Esophagus (tissue), 2 donors: ENCODE results near the gene TTF2. TPM values are rescaled to one million over a fixed set of nuclear protein-coding genes. Genes with fewer than 3 reads are reported as not detected.

Source experiments
- H3K27ac ChIP-seq, 2 donors: one replicate each; pipeline ENCODE4 v1.5.1; 2013; ENCODE audit warnings: low read depth in 2 of 2, mild to moderate bottlenecking in 2 of 2, inconsistent platforms in 1 of 2, low read length in 1 of 2, moderate library complexity in 1 of 2
- H3K27me3 ChIP-seq, 2 donors: one replicate each; pipeline ENCODE4 v1.6.1; 2013; ENCODE audit warnings: low read length in 2 of 2, control low read depth in 1 of 2, mild to moderate bottlenecking in 1 of 2; ENCODE audit not compliant: insufficient read depth in 2 of 2, control insufficient read depth in 1 of 2
- H3K36me3 ChIP-seq, 2 donors: one replicate each; pipeline ENCODE4 v1.6.1; 2013; ENCODE audit warnings: low read length in 1 of 2; ENCODE audit not compliant: control insufficient read depth in 2 of 2, insufficient read depth in 2 of 2
- H3K4me1 ChIP-seq, 2 donors: one replicate each; pipeline ENCODE4 v1.6.1; 2013; ENCODE audit warnings: low read length in 1 of 2; ENCODE audit not compliant: control insufficient read depth in 2 of 2, insufficient read depth in 2 of 2
- H3K4me3 ChIP-seq, 2 donors: one replicate each; pipeline ENCODE4 v1.5.1; 2013; ENCODE audit warnings: low read length in 2 of 2, mild to moderate bottlenecking in 2 of 2, low read depth in 1 of 2, moderate library complexity in 1 of 2
- H3K9me3 ChIP-seq, 2 donors: one replicate each; pipeline ENCODE4 v1.6.1; 2013; ENCODE audit warnings: mild to moderate bottlenecking in 2 of 2, low read depth in 1 of 2, low read length in 1 of 2, moderate library complexity in 1 of 2; ENCODE audit not compliant: control insufficient read depth in 2 of 2, insufficient read depth in 1 of 2
- WGBS, 2 donors: extraction: QIAGEN DNeasy Blood & Tissue Kit; methylation state at CpG; one replicate each; pipeline ENCODE4 v1.1.7; 2013; 5-methylcytosine and 5-hydroxymethylcytosine counted together
- polyA plus RNA-seq, 2 donors: library from polyadenylated mRNA; stranded (reverse); fragments of 200-250 nt; gene quantifications; one replicate each; pipeline ENCODE4 v1.2.3, GENCODE V29; 2013
- donor health status: healthy with polysubstance abuse.
- donor health status: Bipolar disorder and iron deficiency.

Gene TTF2
- polyA plus RNA-seq, 2 donors: 5.7 to 6.7 TPM

DNA sequence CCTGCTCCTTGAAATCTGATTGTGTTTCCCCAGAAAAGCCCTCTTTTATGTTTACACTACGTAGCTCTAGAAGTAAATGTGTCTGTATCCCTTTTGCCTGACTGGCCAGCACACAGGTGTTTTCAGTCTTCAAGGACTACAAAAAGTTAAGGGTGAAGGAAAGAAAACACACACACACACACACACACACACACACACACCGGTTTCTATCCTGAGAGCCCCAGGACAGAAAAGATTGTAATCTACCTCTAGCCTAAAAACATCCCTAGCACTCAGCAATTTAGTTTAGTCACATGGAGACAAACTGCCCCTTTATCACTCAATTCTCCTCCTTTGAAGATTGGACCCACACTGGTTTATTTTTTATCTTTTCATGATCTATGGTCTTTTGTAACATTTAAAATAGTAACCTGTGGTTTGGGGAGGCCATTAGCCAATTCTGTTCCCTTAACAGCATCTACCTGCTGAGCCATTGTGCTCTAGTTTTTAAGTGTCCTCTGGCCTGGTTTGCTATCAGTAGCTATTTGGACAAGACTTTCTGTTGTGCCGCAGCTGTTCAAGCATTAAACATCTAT lies 77.2 kb downstream of the TTF2 start:
- H3K4me1 ChIP-seq: no peaks in the 10 kb centered on the region
- H3K27ac ChIP-seq: no peak overlapping the region
- no peaks in the 10 kb centered on the region for H3K9me3 ChIP-seq
- no peaks in the 10 kb centered on the region for H3K36me3 ChIP-seq
- 77 to 82% methylated on average over 3 of the region's 3 CpGs for WGBS, 2 donors
- H3K4me3 ChIP-seq: no peak overlapping the region
- H3K27me3 ChIP-seq: no peaks in the 10 kb centered on the region

- Histone ChIP-seq H3K4me3 (no peak overlapping the region), H3K27me3 (no peaks in the 10 kb centered on the region), H3K36me3 (no peaks in the 10 kb centered on the region), H3K9me3 (no peaks in the 10 kb centered on the region), H3K27ac (no peak overlapping the region), H3K4me1 (no peaks in the 10 kb centered on the region)
- 93 to 95% methylated on average over 3 of the region's 3 CpGs for WGBS, 2 donors
These were observed 78.0 kb downstream of the TTF2 start for GRCh38 chr1:117138106-117138505.

GRCh38 chr1:117138561-117138960 lies 78.4 kb downstream of the TTF2 start:
- no peaks in the 10 kb centered on the region for H3K27me3 ChIP-seq
- no peaks in the 10 kb centered on the region for H3K36me3 ChIP-seq
- no peak overlapping the region for H3K4me3 ChIP-seq
- H3K9me3 ChIP-seq: no peaks in the 10 kb centered on the region
- no peak overlapping the region for H3K27ac ChIP-seq
- WGBS, 2 donors: 88 to 96% methylated on average over 1 of the region's 1 CpG
- no peaks in the 10 kb centered on the region for H3K4me1 ChIP-seq

DNA sequence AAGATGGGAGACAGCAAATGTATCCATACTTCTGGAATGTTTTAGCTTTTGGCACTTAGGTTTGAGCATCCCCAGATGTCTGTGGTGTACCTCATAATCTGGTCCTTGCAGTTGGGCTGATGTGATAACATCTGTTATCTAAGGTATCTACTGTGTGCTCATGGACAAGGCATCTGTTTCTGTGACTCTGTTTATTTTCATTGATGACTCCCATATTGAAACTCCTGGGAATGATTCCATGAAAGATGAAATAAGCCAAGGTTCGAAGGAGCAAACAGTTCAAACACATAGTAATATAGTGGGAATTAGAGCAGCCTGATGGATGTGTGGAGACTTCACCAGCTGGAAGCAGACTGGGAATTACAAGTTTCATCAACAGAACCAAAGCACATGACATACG lies 82.1 kb downstream of the TTF2 start:
- no peak overlapping the region for H3K27ac ChIP-seq
- no peaks in the 10 kb centered on the region for H3K9me3 ChIP-seq
- H3K27me3 ChIP-seq: no peaks in the 10 kb centered on the region
- no peak overlapping the region for H3K4me3 ChIP-seq
- H3K36me3 ChIP-seq: no peaks in the 10 kb centered on the region
- H3K4me1 ChIP-seq: no peaks in the 10 kb centered on the region
- WGBS, 2 donors: 69 to 76% methylated on average over 2 of the region's 2 CpGs

GRCh38 chr1:117143172-117143571 lies 83.0 kb downstream of the TTF2 start:
- Histone ChIP-seq H3K4me3 (no peak overlapping the region), H3K4me1 (no peaks in the 10 kb centered on the region), H3K27ac (no peak overlapping the region), H3K36me3 (no peaks in the 10 kb centered on the region), H3K27me3 (peaks cover 0 to 2% of the 10 kb centered on the region in 2 donors), H3K9me3 (no peaks in the 10 kb centered on the region)

GRCh38 chr1:117143871-117144270 lies 83.7 kb downstream of the TTF2 start:
- no peak overlapping the region for H3K4me3 ChIP-seq
- WGBS, 2 donors: 86 to 87% methylated on average over 3 of the region's 3 CpGs
- no peaks in the 10 kb centered on the region for H3K9me3 ChIP-seq
- H3K36me3 ChIP-seq: no peaks in the 10 kb centered on the region
- no peak overlapping the region for H3K27ac ChIP-seq
- H3K4me1 ChIP-seq: no peaks in the 10 kb centered on the region
- H3K27me3 ChIP-seq: peaks cover 0 to 2% of the 10 kb centered on the region in 2 donors

- peaks cover 0 to 2% of the 10 kb centered on the region in 2 donors for H3K27me3 ChIP-seq
- no peak overlapping the region for H3K27ac ChIP-seq
- 84 to 87% methylated on average over 2 of the region's 2 CpGs for WGBS, 2 donors
- H3K4me1 ChIP-seq: no peaks in the 10 kb centered on the region
- H3K9me3 ChIP-seq: no peaks in the 10 kb centered on the region
- no peak overlapping the region for H3K4me3 ChIP-seq
- no peaks in the 10 kb centered on the region for H3K36me3 ChIP-seq
These were observed 85.9 kb downstream of the TTF2 start for GRCh38 chr1:117146072-117146471.

GRCh38 chr1:117146575-117147340 lies 86.6 kb downstream of the TTF2 start:
- H3K27me3 ChIP-seq: peaks cover 0 to 2% of the 10 kb centered on the region in 2 donors
- H3K27ac ChIP-seq: no peak overlapping the region
- 76 to 77% methylated on average over 8 of the region's 8 CpGs for WGBS, 2 donors

GRCh38 chr1:117147341-117147831 lies 87.3 kb downstream of the TTF2 start:
- no peaks in the 10 kb centered on the region for H3K36me3 ChIP-seq
- H3K27me3 ChIP-seq: peaks cover 0 to 2% of the 10 kb centered on the region in 2 donors
- no peaks in the 10 kb centered on the region for H3K4me1 ChIP-seq
- H3K4me3 ChIP-seq: no peak overlapping the region
- H3K27ac ChIP-seq: no peak overlapping the region
- WGBS, 2 donors: 67 to 72% methylated on average over 4 of the region's 4 CpGs
- no peaks in the 10 kb centered on the region for H3K9me3 ChIP-seq

More at GRCh38 chr1:117146575-117147340, 86.6 kb downstream of the TTF2 start:
- no peak overlapping the region for H3K4me3 ChIP-seq
- no peaks in the 10 kb centered on the region for H3K9me3 ChIP-seq
- H3K36me3 ChIP-seq: no peaks in the 10 kb centered on the region
- no peaks in the 10 kb centered on the region for H3K4me1 ChIP-seq
